PFSK-1 (cell line): ENCODE data around the gene SCAP.

Experiments used
- POLR2AphosphoS5 ChIP-seq: IDR thresholded peaks from 2 replicates; pipeline ENCODE4 v1.6.1; 2012; ENCODE audit warnings: low read depth, mild to moderate bottlenecking, control low read depth, low read length, moderate library complexity
- REST ChIP-seq, 2 experiments: IDR thresholded peaks; 2 replicates each; pipeline versions ENCODE4 v1.6.1 to v1.8.0; 2011 to 2012; ENCODE audit warnings: low read depth in 2 of 2, low read length in 2 of 2, control low read depth in 1 of 2, inconsistent platforms in 1 of 2, mild to moderate bottlenecking in 1 of 2, moderate library complexity in 1 of 2; ENCODE audit not compliant: insufficient read depth in 1 of 2
- TAF1 ChIP-seq: IDR thresholded peaks from 2 replicates; pipeline ENCODE4 v1.6.1; 2012; ENCODE audit warnings: low read length, control low read depth, borderline replicate concordance; ENCODE audit not compliant: insufficient read depth

GRCh38 chr3:47479826-47480160 lies 4.1 kb upstream of the SCAP start:
- TF ChIP-seq REST (IDR thresholded peaks at IDR 0.05; ENCODE audit: insufficient read depth in 1 of 2, low read depth in 2 of 2, low read length in 2 of 2) (no peak), TAF1 (no peak), POLR2AphosphoS5 (no peak)
